B cell (primary cell): Measurements from ENCODE around the gene SMAD7. TPM values are rescaled to one million over a fixed set of nuclear protein-coding genes. Genes with fewer than 3 reads are reported as not detected.
A peak's percentile ranks its signal among the peaks of the same experiment; 100 is the strongest.

ENCODE experiments used
- ATAC-seq: fragments of 200-7000 bp; cut with Tn5 transposase; one replicate; pipeline ENCODE4 v1.10.0; 2021; ENCODE audit warnings: low read depth, mild to moderate bottlenecking, moderate number of reproducible peaks, moderate library complexity
- CTCF ChIA-PET: fragments of 350-600 bp; sonication (Branson Sonifier 250); formaldehyde crosslinking; loops from one replicate; lab custom pipeline; 2021; ENCODE audit warnings: antibody characterized with exemption, inconsistent platforms; lab: Charles Lee
- POLR2A ChIA-PET: fragments of 350-600 bp; sonication (Branson Sonifier 250); formaldehyde crosslinking; loops from one replicate; lab custom pipeline; 2021; ENCODE audit warnings: antibody characterized with exemption; lab: Charles Lee
- DNase-seq: peaks from one replicate; pipeline ENCODE4 v3.0.0; 2013
- H2AFZ ChIP-seq: 2 replicates; pipeline ENCODE4 v1.6.1; 2012; ENCODE audit warnings: mild to moderate bottlenecking, low read depth, low read length; ENCODE audit not compliant: insufficient read depth, poor library complexity, severe bottlenecking
- H3K27ac ChIP-seq, 2 donors: 1 replicate in 1 of 2; 2 replicates in 1 of 2; pipeline ENCODE4 v1.5.1; 2012 to 2013; ENCODE audit warnings: low read length in 2 of 2, mild to moderate bottlenecking in 2 of 2, moderate library complexity in 1 of 2
- H3K27me3 ChIP-seq, 4 experiments: fragments of 200-600 bp in 1 of 4; sonication (generic) in 1 of 4; replicated peaks in 1 of 4; 1 replicate in 2 of 4; 2 replicates in 2 of 4; pipeline versions ENCODE4 v1.6.1 to v1.7.0; 2013 to 2016; ENCODE audit warnings: low read length in 3 of 4, mild to moderate bottlenecking in 2 of 4, mixed read lengths in 1 of 4, moderate library complexity in 1 of 4; ENCODE audit not compliant: insufficient read depth in 4 of 4, control insufficient read depth in 3 of 4; ENCODE audit errors: control extremely low read depth in 1 of 4
- H3K36me3 ChIP-seq, 2 experiments: replicated peaks in 1 of 2; 1 replicate in 1 of 2; 2 replicates in 1 of 2; pipeline versions ENCODE4 v1.6.1 to v1.7.1; 2013; ENCODE audit warnings: low read length in 1 of 2; ENCODE audit not compliant: insufficient read depth in 2 of 2, control insufficient read depth in 1 of 2; ENCODE audit errors: control extremely low read depth in 1 of 2, extremely low read depth in 1 of 2
- H3K4me1 ChIP-seq, 2 donors: fragments of 200-600 bp in 1 of 2; sonication (generic) in 1 of 2; 1 replicate in 1 of 2; 2 replicates in 1 of 2; pipeline versions ENCODE4 v1.5.1 to v1.6.1; 2013 to 2017; ENCODE audit warnings: low read length in 2 of 2; ENCODE audit not compliant: control insufficient read depth in 2 of 2, insufficient read depth in 2 of 2
- H3K4me2 ChIP-seq: replicated peaks from 2 replicates; pipeline ENCODE3; 2012; ENCODE audit warnings: mild to moderate bottlenecking, low read depth, low read length; ENCODE audit not compliant: poor library complexity, severe bottlenecking
- H3K4me3 ChIP-seq, 5 experiments: fragments of 200-600 bp in 1 of 5; sonication (generic) in 1 of 5; 1 replicate in 3 of 5; 2 replicates in 2 of 5; pipeline versions ENCODE4 v1.5.1 to v1.7.0; 2011 to 2016; ENCODE audit warnings: low read length in 4 of 5, mild to moderate bottlenecking in 4 of 5, low read depth in 2 of 5, control low read depth in 1 of 5, moderate library complexity in 1 of 5; ENCODE audit not compliant: insufficient read depth in 1 of 5; ENCODE audit errors: control extremely low read depth in 1 of 5, extremely low read depth in 1 of 5
- H3K79me2 ChIP-seq: fragments of 200-600 bp; sonication (generic); one replicate; pipeline ENCODE4 v1.6.0; 2016; ENCODE audit warnings: low read length; ENCODE audit not compliant: control insufficient read depth, insufficient read depth
- H3K9ac ChIP-seq: fragments of 200-600 bp; sonication (generic); 2 replicates; pipeline ENCODE4 v1.6.1; 2017; ENCODE audit warnings: mild to moderate bottlenecking, low read length, moderate library complexity
- H3K9me3 ChIP-seq, 3 donors: one replicate each; pipeline versions ENCODE4 v1.6.1 to v1.7.1; 2013; ENCODE audit warnings: low read length in 2 of 3; ENCODE audit not compliant: control insufficient read depth in 2 of 3, insufficient read depth in 1 of 3; ENCODE audit errors: control extremely low read depth in 1 of 3
- H4K20me1 ChIP-seq: 2 replicates; pipeline ENCODE4 v1.6.0; 2012; ENCODE audit warnings: mild to moderate bottlenecking, low read length; ENCODE audit not compliant: insufficient read depth, control insufficient read depth, poor library complexity, severe bottlenecking
- H3K27ac Mint-ChIP-seq: one replicate; pipeline ENCODE4 v1.8.0; 2021; ENCODE audit warnings: mixed read lengths
- H3K27me3 Mint-ChIP-seq: one replicate; pipeline ENCODE4 v1.8.0; 2021; ENCODE audit warnings: mixed read lengths
- H3K4me1 Mint-ChIP-seq: one replicate; pipeline ENCODE4 v1.8.0; 2021; ENCODE audit warnings: mixed read lengths
- H3K4me3 Mint-ChIP-seq: one replicate; pipeline ENCODE4 v1.8.0; 2021; ENCODE audit warnings: mixed read lengths
- H3K9me3 Mint-ChIP-seq: one replicate; pipeline ENCODE4 v1.8.0; 2022; ENCODE audit warnings: mixed read lengths; ENCODE audit not compliant: insufficient read depth
- EZH2 ChIP-seq: IDR thresholded peaks from 2 replicates; pipeline ENCODE4 v1.6.1; 2012; ENCODE audit warnings: borderline replicate concordance, low read depth, mild to moderate bottlenecking, moderate library complexity, low read length; ENCODE audit not compliant: insufficient read depth, poor library complexity, severe bottlenecking
- WGBS: methylation state at CpG from one replicate; pipeline ENCODE4 v1.1.5; 2013; ENCODE audit warnings: missing lambda C conversion rate; ENCODE audit not compliant: insufficient coverage; 5-methylcytosine and 5-hydroxymethylcytosine counted together
- intact Hi-C: fragments of 100-400 bp; cut with micrococcal nuclease; formaldehyde crosslinking; loops from one replicate; pipeline ENCODE4 v1.10.0; 2022
- polyA plus RNA-seq: library from polyadenylated mRNA; depleted of rRNA; stranded (reverse); fragments of >200 nt; gene quantifications from 2 replicates; pipeline ENCODE4 v1.2.3, GENCODE V29; 2012
- total RNA-seq, 2 donors: library from RNA; stranded (reverse); fragments of 120-200 nt in 1 of 2; gene quantifications; 1 replicate in 1 of 2; 2 replicates in 1 of 2; pipeline versions ENCODE4 v1.2.3 to v1.2.4, GENCODE V29; 2013 to 2022
- TF ChIP-seq, protein P1 (sequence below): fragments of 200-600 bp; IDR thresholded peaks from one replicate; pipeline ENCODE4 v1.8.0; 2022; ENCODE audit warnings: antibody characterized with exemption, mild to moderate bottlenecking

SMAD7 gene
- total and polyA plus RNA-seq, 2 donors (not counting 1 experiment from before 2014, with no cell fraction given) = 10.1 to 20.9 TPM

- peak overlapping the region; percentile 82 for H3K9ac ChIP-seq
- peaks cover 14% of the 10 kb centered on the region for H4K20me1 ChIP-seq
- H3K79me2 ChIP-seq = peaks cover 55% of the 10 kb centered on the region
- intact Hi-C loops = loop anchor here (1.0 to 5.0 kb wide), 3 partner anchors 9 to 172 kb away; no protein-coding TSS in a partner anchor
- Mint-ChIP-seq H3K27ac (peak overlapping the region; percentile 94), H3K27me3 (no peaks in the 10 kb centered on the region), H3K4me3 (peak overlapping the region; percentile 99), H3K4me1 (peaks cover 44% of the 10 kb centered on the region), H3K9me3 (no peaks in the 10 kb centered on the region)
- TF ChIP-seq EZH2 = no peak
- TF ChIP-seq, protein P1, sequence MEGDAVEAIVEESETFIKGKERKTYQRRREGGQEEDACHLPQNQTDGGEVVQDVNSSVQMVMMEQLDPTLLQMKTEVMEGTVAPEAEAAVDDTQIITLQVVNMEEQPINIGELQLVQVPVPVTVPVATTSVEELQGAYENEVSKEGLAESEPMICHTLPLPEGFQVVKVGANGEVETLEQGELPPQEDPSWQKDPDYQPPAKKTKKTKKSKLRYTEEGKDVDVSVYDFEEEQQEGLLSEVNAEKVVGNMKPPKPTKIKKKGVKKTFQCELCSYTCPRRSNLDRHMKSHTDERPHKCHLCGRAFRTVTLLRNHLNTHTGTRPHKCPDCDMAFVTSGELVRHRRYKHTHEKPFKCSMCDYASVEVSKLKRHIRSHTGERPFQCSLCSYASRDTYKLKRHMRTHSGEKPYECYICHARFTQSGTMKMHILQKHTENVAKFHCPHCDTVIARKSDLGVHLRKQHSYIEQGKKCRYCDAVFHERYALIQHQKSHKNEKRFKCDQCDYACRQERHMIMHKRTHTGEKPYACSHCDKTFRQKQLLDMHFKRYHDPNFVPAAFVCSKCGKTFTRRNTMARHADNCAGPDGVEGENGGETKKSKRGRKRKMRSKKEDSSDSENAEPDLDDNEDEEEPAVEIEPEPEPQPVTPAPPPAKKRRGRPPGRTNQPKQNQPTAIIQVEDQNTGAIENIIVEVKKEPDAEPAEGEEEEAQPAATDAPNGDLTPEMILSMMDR = no peak
- DNase-seq (peak; percentile 69), ATAC-seq (no peak)
- H3K36me3 ChIP-seq = no peaks in the 10 kb centered on the region
- peaks cover 0 to 2% (median 0%) of the 10 kb centered on the region in 4 experiments for H3K27me3 ChIP-seq
- H3K4me2 ChIP-seq = peak overlapping the region; percentile 97
- 2% methylated on average over 23 of the region's 27 CpGs for WGBS
- no peaks in the 10 kb centered on the region for H3K9me3 ChIP-seq
- CTCF ChIA-PET = interaction anchor here (1.0 to 2.0 kb wide), 5 partner anchors 11 to 163 kb away, joined by 3 to 11 read pairs (median 7); no protein-coding TSS in a partner anchor
- peak overlapping the region; percentile 9 to 86 (median 68) for H3K4me3 ChIP-seq
- H2AFZ ChIP-seq = peak overlapping the region; percentile 65
- H3K27ac ChIP-seq = peak overlapping the region; percentile 37 to 84
- POLR2A ChIA-PET = interaction anchor here (0.9 to 1.2 kb wide), 4 partner anchors 17 to 115 kb away, joined by 3 to 4 read pairs (median 3); no protein-coding TSS in a partner anchor
- peaks cover 31 to 54% of the 10 kb centered on the region in 2 donors for H3K4me1 ChIP-seq
Measured at GRCh38 chr18:48949050-48949605, 1.6 kb downstream of the SMAD7 start.
